K562 (cell line): ENCODE results near the gene ST3GAL5. TPM values are rescaled to one million over a fixed set of nuclear protein-coding genes. Genes with fewer than 3 reads are reported as not detected.

Experiments used
- ATAC-seq: fragments of 200-7000 bp; cut with Tn5 transposase; 3 replicates; pipeline ENCODE4 v1.9.1; 2020; ENCODE audit warnings: moderate library complexity
- BruUV-seq: library from RNA; stranded (reverse); fragments of 400-500 nt; replicated peaks from 2 replicates; lab custom pipeline; 2021; lab: Mats Ljungman, UMichigan
- CTCF ChIA-PET: fragments of 300-600 bp; formaldehyde crosslinking; extraction: SDS; loops from one replicate; lab custom pipeline; 2021; ENCODE audit warnings: low intra/inter-chr PET ratio; lab: Yijun Ruan, JAX
- POLR2A ChIA-PET: fragments of 300-600, 350-650 bp; sonication (Branson Sonifier 250); formaldehyde crosslinking; extraction: SDS; loops from one replicate; lab custom pipeline; 2021; ENCODE audit warnings: antibody characterized with exemption, inconsistent platforms; lab: Yijun Ruan, JAX
- DNase-seq, 4 experiments: peaks; one replicate each; pipeline versions ENCODE4 v3.0.0 to v3.0.0-alpha.2; 2011 to 2018; ENCODE audit warnings: low spot score in 3 of 4, mixed read lengths in 3 of 4; ENCODE audit errors: extremely low read depth in 1 of 4
- FAIRE-seq: peaks from 2 replicates; lab custom pipeline; 2011; peaks lifted over from hg19 to GRCh38; lab: Jason Lieb, UNC
- H2AFZ ChIP-seq: 2 replicates; pipeline ENCODE4 v1.6.0; 2011; ENCODE audit warnings: low read depth, low read length, control low read depth, inconsistent platforms
- H3K27ac ChIP-seq: fragments of 200-600 bp; 3 replicates; pipeline ENCODE4 v1.8.0; 2011; ENCODE audit warnings: low read depth, mild to moderate bottlenecking, control low read depth, inconsistent platforms, low read length, moderate library complexity, mixed read lengths; ENCODE audit errors: extremely low read depth
- H3K27me3 ChIP-seq, 2 experiments: fragments of 300-600 bp in 1 of 2; 2 replicates in 1 of 2; 3 replicates in 1 of 2; pipeline versions ENCODE4 v1.6.0 to v1.8.0; 2011; ENCODE audit warnings: inconsistent platforms in 2 of 2, low read length in 2 of 2, mild to moderate bottlenecking in 1 of 2, mixed read lengths in 1 of 2, moderate library complexity in 1 of 2; ENCODE audit not compliant: control insufficient read depth in 2 of 2, insufficient read depth in 2 of 2
- H3K36me3 ChIP-seq: fragments of 300-600 bp; 3 replicates; pipeline ENCODE4 v1.8.0; 2011; ENCODE audit warnings: mild to moderate bottlenecking, low read length, inconsistent platforms; ENCODE audit not compliant: control insufficient read depth, insufficient read depth
- H3K4me1 ChIP-seq, 2 experiments: fragments of 200-600 bp in 1 of 2; replicated peaks in 1 of 2; 2 replicates in 1 of 2; 3 replicates in 1 of 2; pipeline versions ENCODE4 v1.5.1 to v1.8.0; 2011; ENCODE audit warnings: inconsistent platforms in 2 of 2, low read length in 2 of 2, mild to moderate bottlenecking in 1 of 2, mixed read lengths in 1 of 2, moderate library complexity in 1 of 2; ENCODE audit not compliant: control insufficient read depth in 2 of 2, insufficient read depth in 2 of 2
- H3K4me2 ChIP-seq: 2 replicates; pipeline ENCODE4 v1.6.1; 2011; ENCODE audit warnings: low read length, control low read depth, inconsistent platforms, mixed read lengths; ENCODE audit not compliant: insufficient read depth
- H3K4me3 ChIP-seq: fragments of 200-600 bp; sonication (generic), shearing (Covaris generic); 2 replicates; pipeline ENCODE4 v1.5.1; 2016; ENCODE audit warnings: control low read depth, inconsistent platforms
- H3K79me2 ChIP-seq: fragments of 200-600 bp; 3 replicates; pipeline ENCODE4 v1.8.0; 2011; ENCODE audit warnings: low read length, inconsistent platforms; ENCODE audit not compliant: control insufficient read depth, insufficient read depth
- H3K9ac ChIP-seq, 2 experiments: 2 replicates each; pipeline versions ENCODE4 v1.6.0 to v1.6.1; 2011; ENCODE audit warnings: low read depth in 2 of 2, low read length in 2 of 2, control low read depth in 1 of 2, inconsistent platforms in 1 of 2, mild to moderate bottlenecking in 1 of 2, mixed read lengths in 1 of 2; ENCODE audit not compliant: insufficient read depth in 1 of 2
- H3K9me1 ChIP-seq: one replicate; pipeline ENCODE4 v1.6.0; 2011; ENCODE audit warnings: inconsistent platforms, mild to moderate bottlenecking, low read length, moderate library complexity; ENCODE audit not compliant: control insufficient read depth, insufficient read depth
- H3K9me3 ChIP-seq: replicated peaks from 2 replicates; pipeline ENCODE4 v1.5.1; 2011; ENCODE audit warnings: low read depth, low read length, inconsistent platforms; ENCODE audit not compliant: control insufficient read depth, insufficient read depth
- H4K20me1 ChIP-seq: replicated peaks from 2 replicates; pipeline ENCODE4 v1.6.1; 2011; ENCODE audit warnings: low read length, inconsistent platforms, mixed read lengths; ENCODE audit not compliant: control insufficient read depth, insufficient read depth
- CREBBP ChIP-seq: IDR thresholded peaks from one replicate; pipeline ENCODE4 v1.6.1; 2012; ENCODE audit warnings: low read depth, mild to moderate bottlenecking, control low read depth, inconsistent platforms, low read length
- EP300 ChIP-seq: IDR thresholded peaks from 2 replicates; pipeline ENCODE4 v1.6.1; 2012; ENCODE audit warnings: low read length, improper control_type of control experiment
- RNF2 ChIP-seq: sonication (generic); IDR thresholded peaks from 2 replicates; pipeline ENCODE4 v1.6.1; 2016
- SMARCC2 ChIP-seq: fragments of 450-650 bp; IDR thresholded peaks from 2 replicates; pipeline ENCODE4 v1.6.1; 2017; ENCODE audit warnings: antibody characterized with exemption, moderate library complexity, mild to moderate bottlenecking, low read depth
- SRF ChIP-seq, 2 experiments: fragments of 250-450, 450-650 bp in 1 of 2; sonication (Bioruptor Pico) in 1 of 2; sonication (generic) in 1 of 2; formaldehyde crosslinking; IDR thresholded peaks; 2 replicates each; pipeline versions ENCODE4 v1.5.0 to v1.5.1; 2020 to 2022; ENCODE audit warnings: mild to moderate bottlenecking in 1 of 2, missing genetic modification reagents in 1 of 2
- ZC3H4 ChIP-seq: sonication (generic); formaldehyde crosslinking; IDR thresholded peaks from 2 replicates; pipeline ENCODE4 v1.9.0; 2021; ENCODE audit warnings: missing genetic modification reagents, borderline replicate concordance
- ZFP36 ChIP-seq: fragments of 150-350 bp; IDR thresholded peaks from 2 replicates; pipeline ENCODE4 v1.6.1; 2018; ENCODE audit warnings: low read length, low read depth; ENCODE audit not compliant: partially characterized antibody
- ZNF232 ChIP-seq: sonication (generic); formaldehyde crosslinking; IDR thresholded peaks from 2 replicates; pipeline ENCODE4 v1.8.0; 2022; ENCODE audit warnings: mild to moderate bottlenecking, missing genetic modification reagents
- ZNF79 ChIP-seq: fragments of 250-450 bp; sonication (Bioruptor Pico); IDR thresholded peaks from 2 replicates; pipeline ENCODE4 v1.4.0; 2020; ENCODE audit warnings: low read depth, mild to moderate bottlenecking, moderate library complexity
- WGBS: fragments of 100-300 bp; shearing (Covaris generic); methylation state at CpG from one replicate; pipeline ENCODE4 v1.1.6; 2016; ENCODE audit warnings: low coverage, mixed read lengths; ENCODE audit not compliant: insufficient coverage; ENCODE audit errors: missing lambda C conversion rate; 5-methylcytosine and 5-hydroxymethylcytosine counted together
- in situ Hi-C: fragments of 300-500 bp; cut with MboI; formaldehyde crosslinking; loops from 4 replicates; pipeline ENCODE4 v1.15.0; 2018; ENCODE audit warnings: inconsistent platforms, mixed read lengths
- intact Hi-C: fragments of 100-400 bp; cut with micrococcal nuclease; formaldehyde crosslinking; loops from 2 replicates; pipeline ENCODE4 v1.14.2; 2022
- polyA plus RNA-seq, 8 experiments: library from polyadenylated mRNA; depleted of rRNA in 4 of 8; stranded (reverse) in 5 of 8; unstranded in 3 of 8; fragments of >200 nt; fragmentation: Nextera tagmentation in 2 of 8; fragmentation: Illumina TruSeq in 1 of 8; extraction: Ambion mirVana in 2 of 8; extraction: Trizol in 1 of 8; gene quantifications; 2 replicates each; pipeline versions ENCODE4 v1.2.1 to v1.2.3, GENCODE V29; 2011 to 2014; ENCODE audit warnings: inconsistent platforms in 1 of 8, missing spikeins in 1 of 8
- total RNA-seq, 7 experiments: library from RNA; depleted of rRNA in 6 of 7; stranded (reverse); fragments of >200 nt in 6 of 7; fragmentation: Illumina TruSeq in 2 of 7; extraction: Trizol in 2 of 7; gene quantifications; 2 replicates each; pipeline versions ENCODE4 v1.2.1 to v1.2.3, GENCODE V29; 2011 to 2021; ENCODE audit warnings: low replicate concordance in 1 of 7

Gene ST3GAL5
- total and polyA plus RNA-seq, 9 of the 15 experiments (the other 6 are each of a cell fraction or from before 2014, with no cell fraction given): 1.6 to 10.0 (median 4.2) TPM

- CTCF ChIA-PET: no interaction called here
- Histone ChIP-seq H3K9ac (no peak overlapping the region), H3K4me1 (peaks cover 7 to 16% of the 10 kb centered on the region in 2 experiments; a peak in 3 of 5 replicates), H3K9me3 (no peaks in the 10 kb centered on the region), H3K27ac (no peak overlapping the region), H3K79me2 (no peaks in the 10 kb centered on the region), H3K9me1 (no peaks in the 10 kb centered on the region), H3K36me3 (no peaks in the 10 kb centered on the region), H3K27me3 (no peaks in the 10 kb centered on the region), H4K20me1 (no peaks in the 10 kb centered on the region), H3K4me2 (no peak overlapping the region), H3K4me3 (no peak overlapping the region), H2AFZ (no peak overlapping the region)
- in situ Hi-C loops: no loop called here
- no TSS peak for BruUV-seq
- DNase-seq (no peak), ATAC-seq (no peak), FAIRE-seq (no peak)
- POLR2A ChIA-PET: interaction anchor here (0.8 to 1.1 kb wide), 2 partner anchors 11 to 17 kb away, joined by 3 to 4 read pairs; no protein-coding TSS in a partner anchor
- WGBS: 38% methylated on average over 6 of the region's 6 CpGs
- no peak for TF ChIP-seq RNF2
- peak in 1 of 2 experiments; percentile 63; a peak in 1 of 4 replicates for TF ChIP-seq SRF (CRISPR knock-in tag; IDR thresholded peaks at IDR 0.05)
- intact Hi-C loops: no loop called here
Observed at GRCh38 chr2:85911097-85911496, 22.3 kb upstream of the ST3GAL5 start.

DNA sequence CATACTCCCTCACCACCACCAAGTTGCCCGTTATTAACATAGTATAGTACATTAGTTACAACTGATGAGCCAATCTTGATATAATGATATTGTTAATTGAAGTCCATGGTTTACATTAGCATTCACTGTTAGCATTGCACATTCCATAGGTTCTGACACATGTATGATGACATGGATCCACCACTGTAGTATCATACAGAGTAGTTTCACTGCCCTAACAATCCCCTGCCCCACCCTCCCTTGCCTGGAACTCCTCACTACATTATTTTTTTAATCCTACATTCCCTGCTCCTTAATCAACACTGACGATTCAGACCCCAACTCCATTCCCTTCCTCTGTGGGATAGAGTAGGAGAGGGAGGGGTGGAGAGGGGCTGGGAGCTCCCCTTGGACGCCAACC is 20.2 kb upstream of the ST3GAL5 start:
- Histone ChIP-seq H3K27me3 (no peaks in the 10 kb centered on the region), H3K9me3 (no peaks in the 10 kb centered on the region), H4K20me1 (no peaks in the 10 kb centered on the region), H3K79me2 (no peaks in the 10 kb centered on the region), H3K9ac (no peak overlapping the region), H3K36me3 (no peaks in the 10 kb centered on the region), H3K9me1 (no peaks in the 10 kb centered on the region), H3K27ac (no peak overlapping the region), H3K4me1 (peaks cover 7 to 11% of the 10 kb centered on the region in 2 experiments; a peak in 3 of 5 replicates), H3K4me3 (no peak overlapping the region), H3K4me2 (no peak overlapping the region), H2AFZ (no peak overlapping the region)
- POLR2A ChIA-PET: interaction anchor here (0.6 to 1.6 kb wide), 4 partner anchors 11 to 128 kb away, joined by 3 to 7 read pairs (median 3); no protein-coding TSS in a partner anchor
- DNase-seq (no peak), FAIRE-seq (no peak), ATAC-seq (no peak)
- intact Hi-C loops: no loop called here
- in situ Hi-C loops: no loop called here
- CTCF ChIA-PET: no interaction called here
- WGBS: 39% methylated on average over 3 of the region's 3 CpGs
- TF ChIP-seq ZNF232 (CRISPR knock-in tag) (no peak), ZC3H4 (no peak), SMARCC2 (no peak), ZFP36 (no peak), EP300 (no peak), CREBBP (no peak), ZNF79 (no peak)
- BruUV-seq: no TSS peak
